ENCODE measurements around the gene MYO7B. TPM values are rescaled to one million over a fixed set of nuclear protein-coding genes. Genes with fewer than 3 reads are reported as not detected.

MYO7B gene
- total RNA-seq, 2 experiments from 2014 or later, result 4.7 to 5.2 TPM

DNA sequence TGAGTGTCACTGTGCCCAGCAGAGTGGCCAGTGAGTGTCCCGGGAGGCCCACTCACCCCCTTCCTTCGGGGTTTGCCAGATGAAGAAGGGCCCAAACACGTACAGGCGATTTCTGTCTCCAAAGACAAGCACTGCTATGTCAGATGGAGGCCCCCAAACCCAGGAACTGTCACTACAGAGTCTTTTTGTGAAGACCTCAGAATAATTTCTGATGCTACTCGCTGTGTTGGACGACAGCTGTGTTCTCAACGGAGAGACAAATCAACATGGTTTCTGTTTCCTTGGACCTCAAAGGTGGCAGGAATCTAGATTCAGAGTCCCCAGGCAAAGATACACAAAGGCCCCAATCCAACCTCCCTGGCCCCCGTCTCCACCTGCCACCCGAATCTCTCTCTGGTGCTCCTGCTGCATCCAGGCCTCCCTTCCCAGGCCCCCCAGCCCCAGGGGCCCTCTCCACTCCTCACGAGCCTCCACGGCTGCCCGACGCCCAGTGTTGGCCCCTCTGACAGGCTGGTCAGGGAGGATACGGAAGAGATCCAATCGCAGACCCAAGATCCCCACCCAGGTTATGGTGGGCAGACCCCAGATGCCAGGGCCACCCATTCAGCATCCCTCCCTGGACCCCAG lies 108.1 kb downstream of the MYO7B start:
- POLR2A ChIA-PET, result no interaction called here
- no peak overlapping the region for H3K4me3 Mint-ChIP-seq

DNA sequence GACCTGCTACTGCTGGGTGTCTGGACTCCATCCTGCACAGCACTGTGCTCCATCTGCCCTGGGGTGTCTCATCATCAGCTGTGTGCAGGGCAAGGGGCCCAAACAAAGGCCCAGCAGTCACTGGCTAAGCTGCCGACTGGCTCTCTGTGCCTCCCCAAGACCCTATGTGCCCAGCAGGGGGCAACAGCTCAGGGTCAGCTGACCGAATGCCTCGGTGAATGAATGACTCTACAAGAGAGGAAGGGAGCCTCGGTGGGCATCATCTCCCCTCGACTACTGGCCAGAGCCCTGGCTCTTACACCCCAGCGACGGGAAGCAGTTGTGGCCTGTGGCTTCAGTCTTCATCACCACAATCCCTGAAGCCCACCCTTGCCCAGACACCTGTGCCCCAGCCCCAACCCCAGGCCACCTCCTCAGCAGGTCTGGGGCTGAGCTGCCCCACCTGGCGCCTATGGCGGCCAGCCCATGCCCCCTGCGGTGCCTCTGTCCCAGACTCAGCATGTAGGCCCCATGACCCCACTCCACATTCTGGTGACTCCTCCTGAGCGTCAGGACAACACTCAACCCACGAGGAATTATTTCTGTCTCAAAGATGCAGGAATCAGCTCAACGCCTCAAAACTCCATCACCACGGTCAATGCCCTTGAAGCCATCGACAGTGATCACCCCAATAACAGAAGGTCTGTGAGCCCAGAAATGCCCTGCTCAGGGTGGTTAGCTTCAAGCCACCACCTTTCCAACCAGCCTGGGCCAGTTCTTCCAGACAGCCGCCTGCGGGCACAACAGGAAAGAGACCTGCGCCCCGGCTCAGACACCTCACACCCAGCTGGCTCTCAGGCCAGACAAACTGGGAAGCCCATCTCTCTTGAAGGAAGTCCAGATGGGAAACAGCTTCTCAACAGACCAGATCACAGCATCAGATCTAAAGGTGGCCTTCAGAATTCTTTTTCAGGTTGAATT lies 108.9 kb downstream of the MYO7B start:
- POLR2A ChIA-PET, result no interaction called here
- Mint-ChIP-seq H3K27me3 (no peaks in the 10 kb centered on the region), H3K36me3 (no peaks in the 10 kb centered on the region), H3K9me3 (no peaks in the 10 kb centered on the region), H3K27ac (peak overlapping the region; percentile 25), H3K4me1 (peaks cover 15% of the 10 kb centered on the region), H3K4me3 (no peak overlapping the region)
- ATAC-seq (ENCODE audit: low read depth) (no peak), DNase-seq (no peak)

More for the DNA sequence above, 108.1 kb downstream of the MYO7B start:
- ATAC-seq (ENCODE audit: low read depth) (no peak), DNase-seq (no peak)
- H3K36me3 Mint-ChIP-seq, result peaks cover 3% of the 10 kb centered on the region
- H3K27ac Mint-ChIP-seq, result peak overlapping the region; percentile 25
- H3K9me3 Mint-ChIP-seq, result no peaks in the 10 kb centered on the region
- H3K4me1 Mint-ChIP-seq, result peaks cover 18% of the 10 kb centered on the region
- no peaks in the 10 kb centered on the region for H3K27me3 Mint-ChIP-seq

- Mint-ChIP-seq H3K4me1 (peaks cover 16% of the 10 kb centered on the region), H3K36me3 (no peaks in the 10 kb centered on the region), H3K9me3 (no peaks in the 10 kb centered on the region), H3K27me3 (no peaks in the 10 kb centered on the region), H3K4me3 (no peak overlapping the region), H3K27ac (peak overlapping the region; percentile 3)
- no peak for ATAC-seq (ENCODE audit: low read depth)
- no peak for DNase-seq
- POLR2A ChIA-PET, result no interaction called here
These were observed 109.5 kb downstream of the MYO7B start for GRCh38 chr2:127645026-127645394.

DNA sequence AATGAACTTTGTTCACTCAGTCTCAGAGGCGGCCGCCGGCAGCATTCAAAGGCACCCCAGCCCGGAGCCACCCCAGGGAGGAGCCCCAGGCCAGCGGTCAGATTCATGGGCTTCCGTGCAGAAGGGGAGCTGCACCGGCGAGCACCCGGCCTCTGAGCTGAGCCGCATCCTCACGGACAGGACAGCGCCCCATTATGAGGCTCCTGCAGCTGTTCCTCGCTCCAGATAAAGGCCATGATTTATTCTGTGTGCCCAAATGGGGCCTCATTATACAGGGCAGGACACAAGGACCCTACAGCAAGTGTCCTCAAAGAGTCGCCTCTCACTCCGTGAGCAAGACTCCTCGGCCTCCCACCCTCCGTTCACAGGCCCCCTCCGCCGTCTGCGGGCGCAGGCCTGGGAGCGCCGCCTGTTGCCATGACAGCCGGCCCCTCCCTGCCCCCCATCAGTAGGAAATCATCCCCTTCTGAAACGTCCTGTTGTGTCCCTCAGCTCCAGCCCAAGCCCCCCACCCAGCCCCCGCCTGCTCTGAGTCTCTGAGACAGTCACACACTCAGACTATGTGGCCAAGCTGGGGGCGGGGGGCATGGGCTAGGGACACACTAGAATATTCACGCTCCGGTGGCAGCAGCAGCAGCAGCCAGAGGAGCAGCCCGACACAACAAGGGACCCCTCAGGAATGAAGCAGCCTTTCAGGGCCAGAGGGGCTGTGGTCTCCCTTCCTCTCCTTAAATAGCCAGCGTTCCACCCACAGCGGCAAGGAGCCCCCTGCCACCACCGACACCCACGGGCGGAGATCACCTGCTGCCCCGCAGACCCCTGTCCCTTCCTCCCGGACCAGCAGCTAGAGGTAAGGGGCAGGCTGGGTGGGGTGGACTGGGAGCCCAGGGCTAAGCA lies 110.2 kb downstream of the MYO7B start, which contains the start of gene GPR17:
Gene GPR17 (plus strand): TSS at position 759 of the 897 bp plus-strand sequence. CDS start 4,583 bp downstream, outside the sequence.
- Mint-ChIP-seq H3K27me3 (no peaks in the 10 kb centered on the region), H3K9me3 (no peaks in the 10 kb centered on the region), H3K4me3 (no peak within 1 kb of the TSS), H3K27ac (peak within 1 kb of the TSS; percentile 9), H3K4me1 (peaks cover 13% of the 10 kb centered on the region), H3K36me3 (no peaks in the 10 kb centered on the region)
- DNase-seq (no peak), ATAC-seq (ENCODE audit: low read depth) (no peak)
- POLR2A ChIA-PET, result no interaction called here

- no peak for ATAC-seq (ENCODE audit: low read depth)
- Mint-ChIP-seq H3K4me1 (peaks cover 11% of the 10 kb centered on the region), H3K27me3 (no peaks in the 10 kb centered on the region), H3K4me3 (no peak overlapping the region), H3K27ac (peak overlapping the region; percentile 9), H3K36me3 (no peaks in the 10 kb centered on the region), H3K9me3 (no peaks in the 10 kb centered on the region)
- no peak for DNase-seq
- POLR2A ChIA-PET, result no interaction called here
These were observed 111.2 kb downstream of the MYO7B start for GRCh38 chr2:127646487-127647241.

- H3K4me3 Mint-ChIP-seq, result no peak overlapping the region
- DNase-seq (no peak), ATAC-seq (ENCODE audit: low read depth) (no peak)
- POLR2A ChIA-PET, result no interaction called here
- no peaks in the 10 kb centered on the region for H3K9me3 Mint-ChIP-seq
- H3K27me3 Mint-ChIP-seq, result no peaks in the 10 kb centered on the region
- peaks cover 10% of the 10 kb centered on the region for H3K4me1 Mint-ChIP-seq
- no peak overlapping the region for H3K27ac Mint-ChIP-seq
- H3K36me3 Mint-ChIP-seq, result no peaks in the 10 kb centered on the region
These were observed 112.0 kb downstream of the MYO7B start for GRCh38 chr2:127647242-127648190.

- Mint-ChIP-seq H3K4me3 (no peak overlapping the region), H3K36me3 (no peaks in the 10 kb centered on the region), H3K4me1 (peaks cover 10% of the 10 kb centered on the region), H3K27ac (no peak overlapping the region), H3K27me3 (no peaks in the 10 kb centered on the region), H3K9me3 (no peaks in the 10 kb centered on the region)
- no peak for DNase-seq
- POLR2A ChIA-PET, result interaction anchor here (2.9 kb wide), 1 partner anchor 57 kb away, joined by 18 read pairs; no protein-coding TSS in a partner anchor
- no peak for ATAC-seq (ENCODE audit: low read depth)
These were observed 112.8 kb downstream of the MYO7B start for GRCh38 chr2:127648321-127648720.

DNA sequence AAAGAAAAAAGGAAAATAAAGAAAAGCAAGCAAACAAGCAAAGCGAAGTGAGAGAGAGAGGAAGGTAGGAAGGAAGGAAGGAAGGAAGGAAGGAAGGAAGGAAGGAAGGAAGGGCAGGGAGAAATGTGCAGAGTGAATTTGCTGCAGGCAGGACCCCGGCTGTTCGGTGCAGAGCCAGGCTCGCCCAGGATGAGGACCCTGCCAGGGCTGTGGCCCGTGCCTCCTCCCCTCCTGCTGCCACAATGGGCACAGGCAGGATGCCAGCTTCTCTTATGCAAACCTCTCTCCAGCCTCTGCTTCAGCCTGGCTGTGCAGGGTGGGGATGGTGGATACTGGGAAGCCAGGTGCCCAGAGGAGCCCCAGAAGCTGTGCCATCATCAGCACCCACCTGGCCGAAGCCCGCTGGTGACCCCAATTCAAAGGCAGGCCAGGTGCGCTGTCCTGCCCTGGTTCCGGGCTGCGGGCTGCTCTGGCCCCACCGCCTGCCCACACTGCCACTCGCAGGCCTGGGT lies 113.7 kb downstream of the MYO7B start:
- ATAC-seq (ENCODE audit: low read depth), result peak; percentile 23
- no peaks in the 10 kb centered on the region for H3K27me3 Mint-ChIP-seq
- DNase-seq, result no peak
- POLR2A ChIA-PET, result interaction anchor here (2.9 kb wide), 1 partner anchor 58 kb away, joined by 18 read pairs; no protein-coding TSS in a partner anchor
- no peaks in the 10 kb centered on the region for H3K9me3 Mint-ChIP-seq
- H3K4me1 Mint-ChIP-seq, result peaks cover 10% of the 10 kb centered on the region
- H3K36me3 Mint-ChIP-seq, result no peaks in the 10 kb centered on the region
- H3K27ac Mint-ChIP-seq, result no peak overlapping the region
- no peak overlapping the region for H3K4me3 Mint-ChIP-seq

GRCh38 chr2:127649684-127650040 lies 114.2 kb downstream of the MYO7B start:
- Mint-ChIP-seq H3K4me3 (peak overlapping the region; percentile 25), H3K27me3 (no peaks in the 10 kb centered on the region), H3K9me3 (no peaks in the 10 kb centered on the region), H3K36me3 (no peaks in the 10 kb centered on the region), H3K4me1 (peaks cover 10% of the 10 kb centered on the region), H3K27ac (peak overlapping the region; percentile 68)
- ATAC-seq (ENCODE audit: low read depth) (peak; percentile 71), DNase-seq (peak; percentile 81)
- POLR2A ChIA-PET, result interaction anchor here (0.6 to 2.9 kb wide), 4 partner anchors 10 to 58 kb away, joined by 3 to 18 read pairs (median 3); no protein-coding TSS in a partner anchor

- H3K4me1 Mint-ChIP-seq, result peaks cover 10% of the 10 kb centered on the region
- no peak overlapping the region for H3K4me3 Mint-ChIP-seq
- ATAC-seq (ENCODE audit: low read depth), result no peak
- no peaks in the 10 kb centered on the region for H3K27me3 Mint-ChIP-seq
- H3K27ac Mint-ChIP-seq, result no peak overlapping the region
- POLR2A ChIA-PET, result interaction anchor here (0.6 to 2.9 kb wide), 4 partner anchors 10 to 59 kb away, joined by 3 to 18 read pairs (median 3); no protein-coding TSS in a partner anchor
- no peaks in the 10 kb centered on the region for H3K9me3 Mint-ChIP-seq
- no peaks in the 10 kb centered on the region for H3K36me3 Mint-ChIP-seq
- no peak for DNase-seq
These were observed 114.7 kb downstream of the MYO7B start for GRCh38 chr2:127650041-127650784.

GRCh38 chr2:127650785-127651380 lies 115.4 kb downstream of the MYO7B start:
- POLR2A ChIA-PET, result interaction anchor here (1.0 to 2.9 kb wide), 2 partner anchors 11 to 59 kb away, joined by 3 to 18 read pairs; no protein-coding TSS in a partner anchor
- Mint-ChIP-seq H3K36me3 (no peaks in the 10 kb centered on the region), H3K4me3 (no peak overlapping the region), H3K27me3 (no peaks in the 10 kb centered on the region), H3K4me1 (peaks cover 10% of the 10 kb centered on the region), H3K27ac (no peak overlapping the region), H3K9me3 (no peaks in the 10 kb centered on the region)
- DNase-seq, result no peak
- no peak for ATAC-seq (ENCODE audit: low read depth)
